Central memory CD4-positive, alpha-beta T cell (primary cell): ENCODE data around the gene CSMD2.

ENCODE experiments used
- DNase-seq: peaks from one replicate; pipeline ENCODE4 v3.0.0; 2022

Gene CSMD2

DNA sequence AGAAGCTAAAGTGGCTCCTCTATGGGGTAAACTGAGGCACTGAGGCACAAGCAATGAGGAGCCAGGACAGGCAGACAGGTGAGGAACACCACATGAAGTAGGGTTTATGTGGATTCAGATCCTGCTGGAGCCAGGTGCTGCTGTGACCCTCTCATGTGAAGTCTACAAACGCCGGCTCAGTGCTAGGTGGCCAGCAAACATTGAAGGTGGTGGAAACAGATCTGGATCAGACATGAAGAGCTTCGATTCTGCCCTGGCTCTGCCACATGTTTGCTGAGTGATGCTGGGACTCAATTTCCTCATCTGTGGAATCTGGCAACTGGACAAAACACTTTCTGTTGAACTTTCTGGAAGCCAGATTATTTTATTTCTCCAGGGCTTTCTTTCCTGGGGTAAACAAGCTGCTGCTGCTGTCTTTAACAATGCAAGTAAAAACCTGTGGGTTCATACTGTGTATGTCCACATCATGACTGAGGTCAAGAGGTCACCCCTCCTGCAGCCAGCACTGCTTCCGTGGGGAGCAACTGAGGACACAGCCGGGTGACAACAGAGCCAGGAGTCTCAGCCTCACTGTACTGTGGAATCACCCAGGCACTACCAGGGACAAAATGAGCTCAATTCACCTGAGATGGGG, 267.8 kb downstream of the CSMD2 start:
- DNase-seq, result no peak

GRCh38 chr1:33895976-33896375, 269.1 kb downstream of the CSMD2 start:
- no peak for DNase-seq

- no peak for DNase-seq
These were observed 269.6 kb downstream of the CSMD2 start for GRCh38 chr1:33895396-33895795.

GRCh38 chr1:33893147-33893830, 271.7 kb downstream of the CSMD2 start:
- DNase-seq, result no peak

DNA sequence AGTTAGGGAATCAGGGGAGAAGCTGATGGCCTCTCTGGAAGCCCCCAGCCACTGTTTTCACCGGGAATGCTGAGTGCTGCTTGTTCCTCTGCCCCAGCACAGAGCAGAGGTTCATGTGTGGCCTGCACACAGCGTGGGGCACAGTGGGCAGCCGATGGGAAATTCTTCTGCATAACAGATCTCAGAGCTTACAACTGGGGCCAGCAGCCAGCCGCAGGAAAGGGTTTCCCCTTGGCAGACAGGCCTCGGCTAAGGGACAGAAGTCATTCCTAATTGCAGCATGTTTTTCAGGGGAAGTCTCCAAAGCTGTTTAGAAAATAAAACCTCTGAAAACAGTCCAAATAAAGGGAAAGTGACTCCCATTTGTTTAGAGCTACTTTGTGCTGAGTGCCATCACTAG, 278.5 kb downstream of the CSMD2 start:
- no peak for DNase-seq

DNA sequence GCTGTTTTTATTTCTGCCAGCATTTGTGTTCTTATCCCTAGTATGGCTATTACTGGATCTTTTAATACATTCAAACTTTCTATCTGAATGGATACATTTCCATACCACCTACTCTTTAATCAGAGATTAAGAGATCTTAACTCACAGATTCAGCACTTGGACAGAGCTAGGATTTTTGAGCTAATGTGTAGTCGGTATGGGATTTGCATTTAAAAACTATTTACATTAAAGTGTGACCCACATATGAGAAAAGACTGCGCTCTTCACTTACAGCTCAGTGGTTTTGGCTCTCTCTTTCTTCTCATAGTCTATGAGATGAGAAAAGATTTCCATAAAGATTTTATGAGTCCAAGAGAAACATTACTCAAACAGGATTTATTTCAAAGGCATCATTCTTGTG, 284.7 kb downstream of the CSMD2 start:
- DNase-seq, result no peak

- DNase-seq, result no peak
These were observed 286.6 kb downstream of the CSMD2 start for GRCh38 chr1:33878392-33878791.

- no peak for DNase-seq
These were observed 287.9 kb downstream of the CSMD2 start for GRCh38 chr1:33876970-33877650.

GRCh38 chr1:33875862-33876261, 289.2 kb downstream of the CSMD2 start:
- DNase-seq, result no peak

DNA sequence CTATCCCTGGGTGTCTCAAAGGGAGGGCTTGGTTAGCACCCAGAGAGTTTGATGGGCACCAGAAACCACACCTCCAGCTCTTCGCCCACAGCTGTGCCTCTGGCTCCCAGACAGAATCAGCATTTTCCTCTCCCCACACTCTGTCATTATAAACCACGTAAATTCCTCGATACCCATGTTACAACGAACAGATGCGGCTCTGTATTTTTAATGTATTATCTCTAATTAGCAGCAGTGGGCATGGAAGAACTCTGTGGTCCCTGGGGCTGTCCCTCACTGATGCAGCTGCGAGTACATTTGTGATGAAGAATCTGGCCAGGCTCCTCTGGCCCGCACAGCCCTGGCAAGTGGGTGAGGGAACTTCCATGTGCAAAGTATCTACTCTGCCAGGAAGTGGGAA, 290.4 kb downstream of the CSMD2 start:
- DNase-seq, result no peak

GRCh38 chr1:33872683-33873082, 292.3 kb downstream of the CSMD2 start:
- DNase-seq, result no peak

DNA sequence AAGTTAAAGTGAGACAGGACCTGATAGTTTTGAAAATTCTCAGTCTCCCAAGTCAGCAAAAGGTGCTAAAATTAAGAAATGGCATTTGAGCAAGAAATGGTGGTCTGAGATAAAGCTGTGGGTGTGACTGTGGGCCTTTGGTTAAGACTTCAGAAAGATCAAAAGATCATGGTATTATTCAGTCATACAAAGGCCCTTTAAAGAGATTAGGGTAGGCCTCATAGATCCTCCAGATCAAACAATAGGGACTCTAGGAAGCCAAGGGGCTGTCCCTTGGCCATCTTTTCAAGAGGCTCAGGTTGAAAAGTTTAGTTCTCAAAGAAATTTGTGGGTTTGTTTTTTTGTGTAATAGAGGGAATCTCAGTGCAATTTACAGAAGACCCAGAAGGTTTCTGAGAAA, 292.8 kb downstream of the CSMD2 start:
- no peak for DNase-seq

- DNase-seq, result no peak
These were observed 297.3 kb downstream of the CSMD2 start for GRCh38 chr1:33867684-33868083.

GRCh38 chr1:33866281-33866680, 298.7 kb downstream of the CSMD2 start:
- no peak for DNase-seq

- no peak for DNase-seq
These were observed 300.3 kb downstream of the CSMD2 start for GRCh38 chr1:33864460-33865389.

DNA sequence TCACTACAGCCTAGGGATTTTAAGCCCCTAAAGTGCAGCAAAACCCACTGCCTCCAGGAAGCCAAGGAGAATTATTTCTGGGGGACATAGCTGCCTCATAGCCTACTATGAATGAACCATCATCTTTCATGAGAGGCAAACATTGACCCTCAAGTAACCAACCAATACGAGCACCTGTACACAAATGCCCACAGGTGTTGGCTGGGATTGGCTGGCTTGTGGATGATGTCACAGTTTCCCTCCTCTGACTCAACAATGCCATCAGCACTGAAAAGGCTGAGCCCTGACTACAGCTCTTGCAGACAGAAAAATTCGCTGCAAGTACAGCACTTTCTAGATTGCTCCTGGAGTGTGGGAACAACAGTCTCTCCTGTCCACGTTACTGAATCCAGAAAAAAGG, 301.3 kb downstream of the CSMD2 start, which contains the start of gene HMGB4:
Gene HMGB4, plus strand, starts transcription at position 301 of the 400 bp plus-strand sequence. CDS start 113 bp downstream, outside the sequence.
- no peak for DNase-seq

DNA sequence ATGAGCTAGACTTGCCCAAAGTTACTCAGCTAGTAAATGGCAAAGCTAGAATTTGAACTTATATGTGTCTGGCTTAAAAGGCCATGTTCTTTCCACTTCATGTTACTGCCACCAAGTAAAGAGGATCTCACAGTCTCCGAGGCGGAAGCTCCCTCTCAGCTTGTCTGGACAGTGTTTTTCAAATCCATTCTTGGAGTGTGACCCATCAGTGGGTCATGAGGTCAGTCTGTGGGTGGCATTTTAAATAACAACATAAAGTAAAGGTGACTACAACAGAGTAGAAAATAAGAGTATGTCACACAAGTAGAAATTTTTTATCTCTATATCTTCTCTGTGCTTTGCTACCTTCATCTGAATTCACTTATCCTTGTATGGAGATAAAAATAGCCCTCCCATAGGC, 304.4 kb downstream of the CSMD2 start:
- DNase-seq, result no peak

DNA sequence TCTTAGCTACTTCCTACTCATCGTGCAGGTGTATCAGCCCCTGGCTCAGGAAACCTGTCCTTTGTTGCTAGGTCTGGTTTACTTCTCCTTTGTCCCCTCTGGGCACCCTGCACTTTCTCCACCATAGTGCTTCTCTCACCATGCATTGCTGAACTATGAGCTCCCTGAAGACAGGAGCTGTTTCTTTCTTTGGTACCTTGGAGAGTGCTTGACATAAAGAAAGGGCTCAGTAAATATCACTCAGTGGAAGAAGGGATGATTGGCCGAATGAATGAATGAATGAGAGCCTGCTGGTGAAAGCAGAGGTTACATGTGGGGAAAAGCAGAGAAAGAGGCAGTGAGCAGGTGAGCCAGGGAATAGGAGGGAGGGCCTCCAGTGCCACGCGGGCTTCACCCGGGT, 310.9 kb downstream of the CSMD2 start:
- DNase-seq, result no peak

DNA sequence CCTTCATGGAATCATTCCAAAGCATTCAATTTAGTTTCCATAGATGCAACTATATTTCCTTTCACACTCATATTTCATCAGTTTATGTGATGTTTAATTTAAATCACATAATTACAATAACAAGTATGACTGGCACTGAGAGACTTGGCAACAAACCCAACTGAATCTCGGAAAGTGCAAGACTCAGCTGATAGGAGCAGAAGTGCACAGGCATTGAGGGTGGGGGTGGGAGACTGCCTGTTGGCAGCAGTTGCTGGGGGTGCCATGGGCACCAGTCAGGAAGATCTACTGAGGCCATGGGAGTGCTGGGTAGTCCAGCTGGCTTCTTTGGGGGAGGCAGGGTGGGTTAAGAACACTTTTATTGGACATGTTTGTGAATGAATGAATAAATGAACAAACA, 311.6 kb downstream of the CSMD2 start:
- no peak for DNase-seq

DNA sequence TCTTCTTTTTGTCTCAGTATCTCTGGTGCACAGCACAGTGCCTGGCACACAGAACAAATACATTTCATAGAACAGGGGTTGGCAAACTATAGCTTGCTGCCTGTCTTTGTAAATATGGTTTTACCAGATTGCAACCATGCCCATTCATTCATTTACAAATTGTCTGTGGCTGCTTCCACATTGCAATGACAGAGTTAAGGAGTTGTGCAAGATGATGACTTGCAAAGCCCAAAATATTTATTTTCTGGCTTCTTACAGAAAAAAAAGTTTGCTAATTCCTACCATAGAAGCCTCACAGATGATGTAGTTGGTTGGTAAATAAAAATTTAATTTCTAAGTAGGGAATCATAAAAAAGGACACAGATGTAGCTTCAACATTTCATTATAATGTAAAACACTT, 312.3 kb downstream of the CSMD2 start:
- DNase-seq, result no peak

DNA sequence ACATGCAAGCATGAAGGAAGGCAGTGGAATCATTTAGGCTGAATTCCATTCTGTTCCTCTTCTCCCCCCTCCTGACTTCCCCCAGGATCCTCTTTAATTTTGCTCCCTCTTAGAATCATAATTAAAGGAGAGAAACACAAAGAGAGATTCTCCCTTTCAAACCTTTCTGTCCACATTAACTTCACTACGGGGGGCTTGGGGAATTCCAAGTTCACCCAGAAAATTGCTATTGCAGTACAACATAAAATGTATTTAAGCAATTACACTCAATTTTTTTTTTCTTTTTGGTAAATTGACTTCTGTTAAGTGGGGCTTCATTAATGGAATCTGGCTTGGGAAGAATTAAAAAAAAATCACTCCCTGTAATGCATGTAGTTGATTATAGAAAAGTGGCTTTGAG, 314.5 kb downstream of the CSMD2 start:
- DNase-seq, result no peak

- no peak for DNase-seq
These were observed 315.8 kb downstream of the CSMD2 start for GRCh38 chr1:33849211-33849610.
